Bronchial epithelial cell (primary cell): ENCODE data around the gene AUH. TPM values are rescaled to one million over a fixed set of nuclear protein-coding genes. Genes with fewer than 3 reads are reported as not detected.

ENCODE experiments used
- DNase-seq: peaks from one replicate; pipeline ENCODE4 v3.0.0-alpha.2; 2010; ENCODE audit warnings: low read depth
- FAIRE-seq: peaks from 2 replicates; lab custom pipeline; 2011; peaks lifted over from hg19 to GRCh38; lab: Jason Lieb, UNC
- H3K27me3 ChIP-seq: 2 replicates; pipeline ENCODE4 v1.5.1; 2011; ENCODE audit warnings: low read length; ENCODE audit not compliant: control insufficient read depth, insufficient read depth
- H3K36me3 ChIP-seq: 2 replicates; pipeline ENCODE4 v1.5.1; 2011; ENCODE audit warnings: low read length; ENCODE audit not compliant: control insufficient read depth, insufficient read depth
- H3K4me3 ChIP-seq: 2 replicates; pipeline ENCODE4 v1.5.1; 2011; ENCODE audit warnings: mild to moderate bottlenecking, low read depth, low read length, control low read depth
- CTCF ChIP-seq: IDR thresholded peaks from 2 replicates; pipeline ENCODE4 v1.5.1; 2011; ENCODE audit warnings: mild to moderate bottlenecking, moderate library complexity, low read length, control low read depth, inconsistent platforms; ENCODE audit not compliant: insufficient read depth, severe bottlenecking
- total RNA-seq: library from RNA; depleted of rRNA; stranded (reverse); fragments of >200 nt; gene quantifications from 2 replicates; pipeline ENCODE4 v1.2.1, GENCODE V29; 2014

Gene AUH
- total RNA-seq, 1 donor from 2014 or later: 16.8 TPM

GRCh38 chr9:91265514-91265913 lies 96.2 kb downstream of the AUH start:
- no peak for FAIRE-seq
- Histone ChIP-seq H3K36me3 (no peaks in the 10 kb centered on the region), H3K27me3 (no peaks in the 10 kb centered on the region), H3K4me3 (no peak overlapping the region)
- TF ChIP-seq CTCF: no peak
- DNase-seq: no peak

DNA sequence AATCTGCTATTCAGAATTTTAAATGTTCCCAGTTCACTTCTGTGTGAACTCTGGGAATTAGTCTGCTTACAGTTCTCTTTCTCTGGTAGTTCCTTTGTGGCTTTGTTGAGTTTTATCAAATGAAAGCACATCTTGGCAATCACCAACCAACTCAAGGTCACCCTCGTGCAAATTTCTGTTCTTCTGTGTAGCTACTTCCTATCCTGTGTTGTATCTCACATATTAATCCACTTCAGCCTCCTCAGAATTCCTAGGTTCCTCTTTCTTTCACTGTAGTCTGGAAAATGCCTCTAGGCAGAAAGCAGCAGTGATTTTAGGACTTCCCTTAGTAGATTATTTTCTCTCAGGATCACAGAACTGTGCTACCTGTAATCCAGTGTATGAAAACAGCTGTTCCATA lies 100.3 kb downstream of the AUH start:
- FAIRE-seq (no peak), DNase-seq (no peak)
- H3K4me3 ChIP-seq: no peak overlapping the region
- TF ChIP-seq CTCF: no peak
- no peaks in the 10 kb centered on the region for H3K36me3 ChIP-seq
- H3K27me3 ChIP-seq: no peaks in the 10 kb centered on the region

DNA sequence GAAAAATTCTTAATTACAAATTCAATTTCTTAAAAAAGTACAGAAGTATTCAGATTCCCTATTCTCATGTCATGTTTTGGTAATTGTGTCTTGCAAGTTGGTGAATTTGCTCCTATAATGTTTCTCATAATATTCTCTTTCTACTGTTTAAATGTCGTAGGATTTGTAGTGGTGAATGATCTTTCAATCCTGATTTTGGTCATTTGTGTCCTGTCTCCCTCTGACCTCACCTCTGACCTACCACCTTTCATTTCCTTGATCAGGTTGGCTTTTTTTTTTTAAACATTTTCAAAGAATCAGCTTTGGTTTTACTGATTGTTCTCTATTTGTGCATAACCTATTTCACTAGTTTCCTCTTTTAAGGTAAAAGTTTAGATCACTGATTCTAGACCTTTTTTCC lies 102.6 kb downstream of the AUH start:
- no peak overlapping the region for H3K4me3 ChIP-seq
- H3K36me3 ChIP-seq: no peaks in the 10 kb centered on the region
- no peaks in the 10 kb centered on the region for H3K27me3 ChIP-seq
- FAIRE-seq (no peak), DNase-seq (no peak)
- TF ChIP-seq CTCF: no peak

GRCh38 chr9:91258451-91258850 lies 103.3 kb downstream of the AUH start:
- no peak for TF ChIP-seq CTCF
- DNase-seq (no peak), FAIRE-seq (no peak)
- Histone ChIP-seq H3K36me3 (no peaks in the 10 kb centered on the region), H3K27me3 (no peaks in the 10 kb centered on the region), H3K4me3 (no peak overlapping the region)

GRCh38 chr9:91256235-91256634 lies 105.5 kb downstream of the AUH start:
- no peak for FAIRE-seq
- TF ChIP-seq CTCF: no peak
- Histone ChIP-seq H3K36me3 (no peaks in the 10 kb centered on the region), H3K27me3 (no peaks in the 10 kb centered on the region), H3K4me3 (no peak overlapping the region)
- no peak for DNase-seq

DNA sequence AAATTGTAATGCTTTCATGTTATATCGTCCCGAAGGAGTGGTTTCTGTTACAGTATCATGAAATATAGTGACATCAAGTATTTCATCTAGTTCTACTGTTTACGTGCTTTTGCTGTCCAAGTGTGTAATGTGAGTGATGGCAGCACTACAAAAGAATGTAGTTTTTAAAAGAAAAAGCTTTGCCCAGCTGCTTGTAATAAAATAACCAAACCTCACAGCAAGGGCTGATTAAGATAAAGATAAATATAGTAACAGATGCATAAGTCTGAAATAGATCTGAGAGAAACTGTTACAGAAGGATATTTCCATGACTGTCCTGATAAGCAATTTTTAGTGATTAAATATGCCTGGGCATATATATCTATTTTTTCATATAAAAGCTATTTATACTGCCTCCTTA lies 106.4 kb downstream of the AUH start:
- Histone ChIP-seq H3K27me3 (no peaks in the 10 kb centered on the region), H3K4me3 (no peak overlapping the region), H3K36me3 (no peaks in the 10 kb centered on the region)
- no peak for TF ChIP-seq CTCF
- FAIRE-seq: no peak
- DNase-seq: no peak
